Keratinocyte (primary cell): ENCODE measurements around the gene GABRR1.

Source experiments
- EZH2 ChIP-seq: IDR thresholded peaks from one replicate; pipeline ENCODE4 v1.6.1; 2012; ENCODE audit warnings: inconsistent platforms, mild to moderate bottlenecking, low read length, moderate library complexity
- TF ChIP-seq, protein P1 (sequence below), 3 experiments: IDR thresholded peaks in 1 of 3; conservative IDR thresholded peaks in 1 of 3; optimal IDR thresholded peaks in 1 of 3; 2 replicates in 2 of 3; 3 replicates in 1 of 3; pipeline versions ENCODE3 to v1.5.1; 2011; ENCODE audit warnings: low read length in 3 of 3, mild to moderate bottlenecking in 3 of 3, moderate library complexity in 2 of 3, control low read depth in 1 of 3, inconsistent platforms in 1 of 3; ENCODE audit not compliant: insufficient read depth in 2 of 3; ENCODE audit errors: extremely low read depth in 1 of 3

DNA sequence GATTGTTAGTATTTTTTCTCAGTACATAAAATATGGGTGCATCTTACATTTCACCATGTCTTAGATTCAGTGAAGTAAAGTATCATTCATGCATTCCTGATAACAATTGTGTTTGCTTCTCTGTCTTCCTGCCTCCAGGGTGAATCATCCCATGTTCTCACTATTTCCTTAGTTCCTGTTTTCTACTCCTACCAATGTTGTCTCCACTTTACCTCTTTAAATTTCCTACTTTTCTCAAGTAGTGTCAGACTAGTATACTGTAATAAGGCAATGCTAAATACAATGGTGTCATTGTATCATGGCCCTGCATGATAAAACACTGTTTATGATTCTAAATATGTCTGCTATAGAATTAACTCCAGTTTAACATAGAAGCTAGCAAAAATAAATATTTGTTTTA is 37.4 kb upstream of the GABRR1 start:
- TF ChIP-seq, protein P1, sequence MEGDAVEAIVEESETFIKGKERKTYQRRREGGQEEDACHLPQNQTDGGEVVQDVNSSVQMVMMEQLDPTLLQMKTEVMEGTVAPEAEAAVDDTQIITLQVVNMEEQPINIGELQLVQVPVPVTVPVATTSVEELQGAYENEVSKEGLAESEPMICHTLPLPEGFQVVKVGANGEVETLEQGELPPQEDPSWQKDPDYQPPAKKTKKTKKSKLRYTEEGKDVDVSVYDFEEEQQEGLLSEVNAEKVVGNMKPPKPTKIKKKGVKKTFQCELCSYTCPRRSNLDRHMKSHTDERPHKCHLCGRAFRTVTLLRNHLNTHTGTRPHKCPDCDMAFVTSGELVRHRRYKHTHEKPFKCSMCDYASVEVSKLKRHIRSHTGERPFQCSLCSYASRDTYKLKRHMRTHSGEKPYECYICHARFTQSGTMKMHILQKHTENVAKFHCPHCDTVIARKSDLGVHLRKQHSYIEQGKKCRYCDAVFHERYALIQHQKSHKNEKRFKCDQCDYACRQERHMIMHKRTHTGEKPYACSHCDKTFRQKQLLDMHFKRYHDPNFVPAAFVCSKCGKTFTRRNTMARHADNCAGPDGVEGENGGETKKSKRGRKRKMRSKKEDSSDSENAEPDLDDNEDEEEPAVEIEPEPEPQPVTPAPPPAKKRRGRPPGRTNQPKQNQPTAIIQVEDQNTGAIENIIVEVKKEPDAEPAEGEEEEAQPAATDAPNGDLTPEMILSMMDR (optimal IDR thresholded peaks at IDR 0.05 in 1 of 3, IDR thresholded peaks at IDR 0.05 in 1 of 3, conservative IDR thresholded peaks at IDR 0.05 in 1 of 3; ENCODE audit: extremely low read depth in 1 of 3, insufficient read depth in 2 of 3, low read length in 3 of 3): no peak
- no peak for TF ChIP-seq EZH2
